ENCODE data around the gene ABCA7. TPM values are rescaled to one million over a fixed set of nuclear protein-coding genes. Genes with fewer than 3 reads are reported as not detected.

The ABCA7 gene
- total RNA-seq, 1 experiment from 2014 or later, result 0.26 TPM

DNA sequence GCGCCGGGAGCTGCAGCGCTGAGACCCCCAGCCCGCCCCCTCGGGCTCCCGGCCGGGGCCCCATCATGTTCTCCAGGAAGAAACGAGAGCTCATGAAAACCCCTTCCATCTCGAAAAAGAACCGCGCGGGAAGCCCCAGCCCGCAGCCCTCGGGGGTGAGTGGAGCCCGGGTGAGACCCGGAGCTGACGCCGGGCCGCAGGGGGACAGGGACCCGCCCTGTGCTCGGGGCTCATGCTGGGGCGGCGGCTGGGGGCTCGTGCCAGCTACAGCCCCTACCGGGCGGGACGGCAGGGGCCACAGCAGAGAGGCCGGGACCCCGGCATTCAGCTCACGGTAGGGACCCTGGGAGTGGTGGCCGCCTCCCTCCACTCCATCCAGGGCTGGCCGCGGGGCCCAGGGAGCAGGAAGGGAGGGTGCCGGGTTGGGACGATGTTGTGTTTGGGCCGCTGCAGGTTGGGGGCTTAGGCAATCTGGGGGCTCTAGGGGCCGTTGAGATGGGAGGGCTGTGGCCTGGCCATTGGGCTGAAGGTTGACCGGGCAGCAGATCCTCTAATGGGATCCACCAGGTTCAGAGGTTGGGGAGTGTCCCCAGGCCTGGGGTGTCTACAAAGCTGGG lies 27.5 kb downstream of the ABCA7 start:
- Histone ChIP-seq H3K9me3 (no peaks in the 10 kb centered on the region), H3K27me3 (no peaks in the 10 kb centered on the region), H3K4me3 (no peak overlapping the region), H3K36me3 (no peaks in the 10 kb centered on the region)
- no peak for DNase-seq

- Histone ChIP-seq H3K27me3 (no peaks in the 10 kb centered on the region), H3K9me3 (no peaks in the 10 kb centered on the region), H3K4me3 (no peak overlapping the region), H3K36me3 (no peaks in the 10 kb centered on the region)
- no peak for DNase-seq
These were observed 28.4 kb downstream of the ABCA7 start for GRCh38 chr19:1068009-1069001.

DNA sequence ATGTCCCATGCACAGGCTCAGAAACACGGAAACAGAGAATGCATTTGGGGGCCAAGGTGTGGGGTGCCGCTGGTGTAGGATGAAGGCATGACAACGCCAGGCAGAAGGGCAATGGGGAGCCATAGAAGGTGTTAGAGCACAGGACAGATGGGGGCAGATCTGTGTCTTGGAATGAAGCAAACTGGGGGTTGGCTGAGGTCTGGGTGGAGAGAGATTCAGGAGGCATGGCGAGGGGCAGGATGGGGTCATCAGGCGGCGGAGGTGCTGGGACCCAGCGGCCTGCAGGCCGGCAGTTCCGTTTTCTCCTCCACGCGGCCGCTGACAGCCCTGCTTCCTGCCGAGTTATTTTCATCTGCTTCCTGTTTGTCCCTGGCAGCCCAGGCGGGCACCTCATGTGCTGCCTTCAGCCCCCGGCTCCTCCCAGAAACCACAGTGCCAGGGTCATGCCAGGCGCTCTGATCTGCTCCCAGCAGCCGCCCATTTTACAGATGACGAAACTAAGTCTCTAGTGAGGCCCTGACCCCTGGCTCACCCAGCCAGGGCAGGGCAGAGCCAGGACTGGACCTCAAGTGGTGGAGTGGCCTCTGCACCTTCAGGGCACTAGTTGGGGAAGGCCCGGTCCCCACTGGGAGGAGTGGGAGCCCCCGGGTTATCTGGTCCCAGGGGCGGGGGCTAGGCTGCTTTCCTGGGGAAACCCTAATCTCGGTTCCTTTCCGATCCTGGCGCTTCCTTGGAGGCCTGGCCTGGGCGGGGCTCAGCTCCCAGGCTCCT lies 29.3 kb downstream of the ABCA7 start:
- no peaks in the 10 kb centered on the region for H3K27me3 ChIP-seq
- no peak for DNase-seq
- no peak overlapping the region for H3K4me3 ChIP-seq

GRCh38 chr19:1070576-1070930 lies 30.6 kb downstream of the ABCA7 start:
- Histone ChIP-seq H3K36me3 (no peaks in the 10 kb centered on the region), H3K9me3 (no peaks in the 10 kb centered on the region), H3K27me3 (no peaks in the 10 kb centered on the region), H3K4me3 (no peak overlapping the region)
- DNase-seq, result no peak

More for the DNA sequence above, 29.3 kb downstream of the ABCA7 start:
- Histone ChIP-seq H3K9me3 (no peaks in the 10 kb centered on the region), H3K36me3 (no peaks in the 10 kb centered on the region)

GRCh38 chr19:1070931-1071791 lies 31.3 kb downstream of the ABCA7 start:
- DNase-seq, result no peak
- H3K27me3 ChIP-seq, result no peaks in the 10 kb centered on the region
- no peaks in the 10 kb centered on the region for H3K9me3 ChIP-seq
- no peaks in the 10 kb centered on the region for H3K36me3 ChIP-seq
- no peak overlapping the region for H3K4me3 ChIP-seq

- DNase-seq, result no peak
- H3K27me3 ChIP-seq, result no peaks in the 10 kb centered on the region
These were observed 32.6 kb downstream of the ABCA7 start for GRCh38 chr19:1072371-1073015.

DNA sequence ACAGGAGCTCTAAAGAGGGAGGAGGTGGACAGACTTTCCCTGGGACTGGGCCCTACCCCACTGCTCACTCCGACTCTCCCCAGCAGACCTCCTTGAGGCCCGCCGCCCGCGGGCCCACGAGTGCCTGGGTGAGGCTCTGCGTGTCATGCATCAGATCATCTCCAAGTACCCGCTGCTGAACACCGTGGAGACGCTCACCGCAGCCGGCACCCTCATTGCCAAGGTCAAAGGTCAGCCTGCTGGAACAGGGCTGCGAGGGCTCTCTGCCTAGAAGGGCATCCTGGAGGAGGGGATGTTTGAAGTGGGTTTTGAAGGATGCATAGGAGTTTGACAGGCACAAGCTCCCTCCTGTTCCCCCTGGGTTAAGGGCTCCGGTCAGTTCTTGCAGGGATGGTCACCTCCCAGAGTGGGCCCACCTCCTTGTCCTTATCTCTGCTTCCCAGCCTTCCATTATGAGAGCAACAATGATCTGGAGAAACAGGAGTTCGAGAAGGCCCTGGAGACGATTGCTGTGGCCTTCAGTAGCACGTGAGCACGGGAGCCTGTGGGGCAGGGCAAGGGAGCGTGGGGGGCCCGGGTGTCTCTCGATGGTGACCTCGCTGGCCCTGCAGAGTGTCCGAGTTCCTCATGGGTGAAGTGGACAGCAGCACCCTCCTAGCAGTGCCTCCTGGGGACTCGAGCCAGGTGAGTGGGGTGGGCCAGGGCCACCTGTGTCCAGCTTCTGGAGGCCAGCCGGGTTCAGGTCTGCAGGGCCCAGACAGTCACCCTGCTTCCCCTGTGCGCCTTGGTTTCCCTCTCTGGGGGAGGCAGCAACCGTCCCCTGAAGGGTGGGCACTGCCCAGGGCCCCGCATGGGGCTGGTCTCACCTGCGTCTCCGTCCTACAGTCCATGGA lies 33.4 kb downstream of the ABCA7 start:
- Histone ChIP-seq H3K4me3 (no peak overlapping the region), H3K9me3 (no peaks in the 10 kb centered on the region), H3K36me3 (no peaks in the 10 kb centered on the region), H3K27me3 (no peaks in the 10 kb centered on the region)
- no peak for DNase-seq

More at GRCh38 chr19:1072371-1073015, 32.6 kb downstream of the ABCA7 start:
- Histone ChIP-seq H3K9me3 (no peaks in the 10 kb centered on the region), H3K4me3 (no peak overlapping the region), H3K36me3 (no peaks in the 10 kb centered on the region)

- Histone ChIP-seq H3K4me3 (no peak overlapping the region), H3K9me3 (no peaks in the 10 kb centered on the region), H3K27me3 (no peaks in the 10 kb centered on the region), H3K36me3 (no peaks in the 10 kb centered on the region)
- no peak for DNase-seq
These were observed 34.1 kb downstream of the ABCA7 start for GRCh38 chr19:1073956-1074517.

GRCh38 chr19:1074544-1075283 lies 34.8 kb downstream of the ABCA7 start:
- H3K36me3 ChIP-seq, result no peaks in the 10 kb centered on the region
- H3K4me3 ChIP-seq, result no peak overlapping the region
- DNase-seq, result no peak
- H3K27me3 ChIP-seq, result no peaks in the 10 kb centered on the region
- no peaks in the 10 kb centered on the region for H3K9me3 ChIP-seq

GRCh38 chr19:1076046-1076386 lies 36.1 kb downstream of the ABCA7 start:
- Histone ChIP-seq H3K36me3 (no peaks in the 10 kb centered on the region), H3K27me3 (no peaks in the 10 kb centered on the region), H3K4me3 (no peak overlapping the region), H3K9me3 (no peaks in the 10 kb centered on the region)
- no peak for DNase-seq

- Histone ChIP-seq H3K27me3 (no peaks in the 10 kb centered on the region), H3K9me3 (no peaks in the 10 kb centered on the region), H3K4me3 (no peak overlapping the region), H3K36me3 (no peaks in the 10 kb centered on the region)
- DNase-seq, result no peak
These were observed 37.0 kb downstream of the ABCA7 start for GRCh38 chr19:1076951-1077350.

DNA sequence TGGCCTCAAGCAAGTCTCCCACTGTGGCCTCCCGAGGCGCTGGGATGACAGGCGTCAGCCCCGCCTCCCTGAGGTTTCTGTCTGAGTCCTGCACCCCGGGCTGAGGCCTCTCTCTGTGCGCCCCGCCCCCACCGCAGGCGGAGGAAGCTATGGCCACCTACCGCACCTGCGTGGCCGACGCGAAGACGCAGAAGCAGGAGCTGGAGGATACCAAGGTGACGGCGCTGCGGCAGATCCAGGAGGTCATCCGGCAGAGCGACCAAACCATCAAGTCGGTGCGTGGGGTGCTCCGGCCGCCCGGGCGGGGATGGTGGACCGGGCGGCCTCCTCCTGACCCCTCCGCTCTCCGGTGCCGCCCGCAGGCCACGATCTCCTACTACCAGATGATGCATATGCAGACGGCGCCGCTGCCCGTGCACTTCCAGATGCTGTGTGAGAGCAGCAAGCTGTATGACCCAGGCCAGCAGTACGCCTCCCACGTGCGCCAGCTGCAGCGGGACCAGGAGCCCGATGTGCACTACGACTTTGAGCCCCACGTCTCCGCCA lies 39.7 kb downstream of the ABCA7 start:
- Histone ChIP-seq H3K4me3 (no peak overlapping the region), H3K36me3 (no peaks in the 10 kb centered on the region), H3K9me3 (no peaks in the 10 kb centered on the region), H3K27me3 (no peaks in the 10 kb centered on the region)
- DNase-seq, result no peak

- Histone ChIP-seq H3K4me3 (no peak overlapping the region), H3K27me3 (no peaks in the 10 kb centered on the region), H3K9me3 (no peaks in the 10 kb centered on the region), H3K36me3 (no peaks in the 10 kb centered on the region)
- DNase-seq, result no peak
These were observed 40.7 kb downstream of the ABCA7 start for GRCh38 chr19:1080360-1081161.

Data from MG63 (cell line).